HG03469 (cell line): ENCODE results near the gene PUM1.

ENCODE experiments used
- ATAC-seq: cut with Tn5 transposase; IDR thresholded peaks from one replicate; pipeline ENCODE4 v1.9.1; 2021; ENCODE audit warnings: mild to moderate bottlenecking, moderate library complexity, moderate number of reproducible peaks; ENCODE audit not compliant: unreplicated experiment

PUM1 gene

GRCh38 chr1:30908316-30908695 lies 157.2 kb downstream of the PUM1 start:
- no peak for ATAC-seq

GRCh38 chr1:30907481-30908315 lies 157.8 kb downstream of the PUM1 start:
- no peak for ATAC-seq

GRCh38 chr1:30906631-30907441 lies 158.7 kb downstream of the PUM1 start:
- no peak for ATAC-seq

- no peak for ATAC-seq
Measured at GRCh38 chr1:30905916-30906620, 159.4 kb downstream of the PUM1 start.

- no peak for ATAC-seq
Measured at GRCh38 chr1:30905403-30905802, 160.1 kb downstream of the PUM1 start.

GRCh38 chr1:30904962-30905335 lies 160.6 kb downstream of the PUM1 start:
- ATAC-seq = no peak

- no peak for ATAC-seq
Measured at GRCh38 chr1:30904191-30904961, 161.1 kb downstream of the PUM1 start.

- no peak for ATAC-seq
Measured at GRCh38 chr1:30903343-30904034, 162.0 kb downstream of the PUM1 start.

GRCh38 chr1:30902593-30903290 lies 162.8 kb downstream of the PUM1 start:
- no peak for ATAC-seq

GRCh38 chr1:30901798-30902581 lies 163.5 kb downstream of the PUM1 start:
- ATAC-seq = no peak

- no peak for ATAC-seq
Measured at GRCh38 chr1:30900931-30901560, 164.5 kb downstream of the PUM1 start.

GRCh38 chr1:30900486-30900885 lies 165.0 kb downstream of the PUM1 start:
- no peak for ATAC-seq

- no peak for ATAC-seq
Measured at GRCh38 chr1:30899577-30900389, 165.7 kb downstream of the PUM1 start.

GRCh38 chr1:30898031-30898815 lies 167.3 kb downstream of the PUM1 start:
- ATAC-seq = no peak

GRCh38 chr1:30896905-30897304 lies 168.6 kb downstream of the PUM1 start:
- ATAC-seq = no peak

- ATAC-seq = no peak
Measured at GRCh38 chr1:30895944-30896660, 169.4 kb downstream of the PUM1 start.
